ENCODE data around the gene POP4.

POP4 gene

DNA sequence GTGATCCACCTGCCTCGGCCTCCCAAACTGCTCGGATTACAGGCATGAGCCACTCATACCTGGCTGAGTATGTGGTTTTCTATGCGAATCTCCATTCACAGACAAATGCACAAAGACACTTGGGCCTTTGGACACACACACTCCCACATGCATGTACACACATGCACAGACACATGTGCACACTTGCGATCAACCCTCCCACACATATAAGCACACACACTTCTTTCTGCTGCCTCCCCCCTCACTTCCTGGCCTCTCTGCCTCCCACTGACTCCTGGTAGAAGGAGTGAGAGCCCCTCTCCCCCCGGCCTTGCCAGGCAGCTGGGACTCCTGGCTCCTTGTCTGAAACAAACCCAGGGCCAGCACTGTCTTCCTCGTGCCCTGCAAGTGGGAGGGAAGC lies 29.9 kb downstream of the POP4 start:
- DNase-seq, result no peak

DNA sequence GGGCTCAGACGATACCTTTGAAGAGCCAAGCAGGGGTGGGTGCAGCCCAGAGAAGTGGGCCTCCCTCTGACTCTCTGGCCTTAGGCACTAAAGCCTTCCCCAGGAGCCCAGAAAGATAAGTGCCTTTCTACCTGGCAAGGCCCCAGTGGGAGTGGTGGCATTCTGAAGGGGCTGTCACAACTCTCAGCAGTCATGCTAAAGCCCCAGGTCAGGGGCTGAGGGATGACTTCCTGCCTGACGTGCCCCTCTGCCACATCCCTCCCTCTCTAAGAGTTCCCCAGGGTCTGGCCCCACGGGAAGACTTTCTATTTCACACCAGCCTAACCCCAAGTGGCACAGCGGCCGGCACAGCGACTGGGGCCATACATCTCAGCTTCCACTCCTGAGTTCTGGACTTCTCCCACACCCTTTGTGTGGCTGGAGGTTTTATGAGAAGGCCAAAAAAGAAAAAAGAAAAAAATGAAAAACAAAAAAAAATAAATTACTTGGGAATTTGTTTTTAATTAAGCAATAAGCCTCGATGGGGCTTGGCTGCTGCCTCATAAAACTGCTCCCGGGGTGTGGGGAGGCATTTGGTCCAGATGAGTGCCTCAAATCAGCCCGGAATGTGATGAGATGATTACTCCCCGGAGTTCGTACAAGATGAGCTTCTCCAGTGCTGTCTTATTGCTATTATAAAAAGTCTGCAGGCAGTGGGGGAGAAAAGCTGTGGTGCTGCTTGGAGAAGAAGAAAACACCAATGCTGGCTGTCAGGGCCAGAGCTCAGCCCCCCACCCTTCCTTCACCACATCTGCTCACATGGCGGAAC lies 30.7 kb downstream of the POP4 start:
- DNase-seq, result no peak

DNA sequence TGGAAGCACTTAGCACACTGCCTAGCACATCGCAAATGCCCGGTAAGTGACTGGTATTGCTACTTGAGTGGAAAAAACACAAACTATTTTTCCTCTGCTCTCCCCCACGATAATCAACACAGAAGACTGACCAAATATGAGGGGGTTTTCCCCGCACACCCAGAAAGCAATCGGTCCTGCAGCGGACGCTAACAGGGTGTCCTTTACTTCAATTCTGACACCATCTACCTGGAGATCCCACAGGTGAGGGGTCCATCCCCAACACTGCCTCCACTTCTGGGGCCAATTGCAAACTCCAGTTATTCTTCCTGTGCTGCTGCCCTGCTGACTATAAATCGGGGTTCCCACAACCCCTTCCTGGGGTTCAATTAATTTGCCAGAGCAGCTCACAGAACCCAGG lies 33.0 kb downstream of the POP4 start:
- no peak for DNase-seq

DNA sequence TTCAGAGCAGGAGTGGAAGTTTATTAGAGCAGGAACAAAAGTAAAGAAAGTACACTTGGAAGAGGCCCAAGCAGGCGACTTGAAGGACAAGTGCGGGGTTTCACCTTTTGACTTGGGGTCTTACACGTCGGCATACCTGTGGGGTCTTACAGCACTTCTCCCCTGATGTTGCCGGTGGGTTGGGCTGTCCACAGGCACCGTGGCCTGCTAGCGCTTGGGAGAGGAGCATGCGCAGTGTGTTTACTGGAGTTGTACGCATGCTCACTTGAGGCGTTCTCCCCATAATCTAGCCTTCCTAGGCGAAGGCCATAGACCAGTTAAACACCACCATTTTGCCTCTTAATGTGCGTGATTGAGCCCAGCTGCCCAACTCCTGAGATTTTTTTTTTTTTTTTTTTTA lies 34.1 kb downstream of the POP4 start:
- DNase-seq, result no peak

DNA sequence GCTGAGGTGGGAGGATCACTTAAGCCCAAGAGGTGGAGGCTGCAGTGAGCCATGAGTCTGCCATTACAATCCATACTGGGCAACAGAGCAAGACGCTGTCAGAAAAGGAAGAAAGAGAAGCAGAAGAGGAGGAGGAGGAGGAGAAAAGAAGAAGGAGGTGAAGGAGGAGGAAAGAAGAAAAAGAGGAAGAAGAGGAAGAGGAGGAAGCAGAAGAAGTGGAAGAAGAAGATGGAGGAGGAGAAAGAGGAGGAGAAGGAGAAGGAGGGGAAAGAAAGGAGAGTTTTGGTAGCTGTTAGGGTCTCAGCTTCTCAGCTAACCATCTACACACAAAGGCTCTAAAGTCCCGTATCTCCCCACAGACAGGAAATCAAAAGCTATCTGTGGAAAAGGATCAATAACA lies 35.5 kb downstream of the POP4 start:
- DNase-seq, result no peak

DNA sequence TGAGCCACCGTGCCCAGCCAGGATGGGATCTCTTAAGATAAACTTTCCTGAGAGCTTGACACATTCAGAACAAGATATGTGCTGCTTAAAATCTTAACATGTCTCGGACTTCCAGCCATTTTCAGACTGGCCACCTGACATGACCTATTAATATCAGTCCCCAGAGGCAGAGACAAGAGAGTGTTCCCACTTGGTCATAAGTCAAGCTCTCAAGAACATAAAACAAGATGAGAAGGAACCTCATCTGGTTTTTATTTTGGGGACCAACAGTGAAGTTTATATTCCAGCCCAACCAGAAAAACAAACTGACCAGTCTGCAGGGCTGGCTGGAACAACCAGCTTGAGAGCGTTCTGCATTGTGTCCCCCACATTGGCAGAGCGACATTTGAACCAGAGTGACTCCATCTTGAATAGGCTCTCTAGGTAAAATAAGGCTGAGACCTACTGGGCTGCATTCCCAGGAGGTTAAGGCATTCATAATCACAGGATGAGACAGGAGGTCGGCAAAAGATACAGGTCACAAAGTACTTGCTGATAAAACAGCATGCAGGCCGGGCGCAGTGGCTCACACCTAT lies 37.4 kb downstream of the POP4 start:
- DNase-seq, result no peak

DNA sequence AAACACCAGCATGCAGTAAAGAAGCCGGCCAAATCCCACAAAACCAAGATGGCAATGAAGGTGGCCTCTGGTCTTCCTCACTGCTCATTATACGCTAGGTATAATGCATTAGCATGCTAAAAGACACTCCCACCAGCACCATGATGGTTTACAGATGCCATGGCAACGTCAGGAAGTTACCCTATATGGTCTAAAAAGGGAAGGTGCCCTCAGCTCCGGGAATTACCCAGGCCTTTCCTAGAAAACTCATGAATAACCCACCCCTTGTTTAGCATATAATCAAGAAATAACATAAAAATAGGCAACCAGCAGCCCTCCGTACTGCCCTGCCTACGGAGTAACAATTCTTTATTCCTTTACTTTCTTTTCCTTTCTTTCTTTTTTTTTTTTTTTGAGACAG lies 38.1 kb downstream of the POP4 start:
- DNase-seq, result no peak

DNA sequence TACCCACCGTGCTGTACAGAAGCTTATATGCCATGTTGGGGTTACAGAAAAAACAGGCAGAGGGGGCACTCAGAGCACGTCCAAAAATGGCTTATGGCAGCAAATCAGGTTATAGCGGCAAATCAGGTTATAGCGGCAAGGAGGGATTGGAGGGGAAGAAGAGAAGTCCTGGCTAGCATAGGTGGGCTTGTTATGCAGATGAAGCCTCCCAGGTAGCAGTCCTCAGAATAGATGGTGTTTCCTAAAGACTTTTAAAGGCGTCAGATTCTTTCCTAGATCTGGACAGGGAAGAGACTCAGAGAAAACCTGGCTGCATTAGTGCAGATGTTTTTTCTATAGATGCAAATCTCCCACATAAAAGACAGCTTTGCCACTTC lies 39.4 kb downstream of the POP4 start:
- no peak for DNase-seq

DNA sequence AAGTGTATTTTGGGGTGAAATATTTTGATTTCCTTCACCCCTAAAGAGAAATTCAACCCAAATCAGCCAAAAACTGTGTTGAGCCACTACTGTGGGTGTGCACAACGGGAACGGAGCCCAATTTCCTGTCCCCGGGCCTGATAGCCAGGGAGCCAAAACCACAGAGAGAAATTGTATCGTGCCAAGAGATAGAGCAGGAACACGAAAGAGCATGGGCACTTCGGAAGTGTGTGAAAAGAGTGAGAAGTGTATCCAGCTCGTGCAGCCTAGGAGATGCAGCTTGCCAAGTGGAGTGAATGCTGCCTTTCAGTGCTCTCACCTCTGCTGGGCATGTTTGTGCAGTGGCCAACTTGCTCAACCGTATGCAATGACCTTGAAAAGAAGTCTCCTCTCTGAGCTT lies 39.8 kb downstream of the POP4 start:
- DNase-seq, result no peak

DNA sequence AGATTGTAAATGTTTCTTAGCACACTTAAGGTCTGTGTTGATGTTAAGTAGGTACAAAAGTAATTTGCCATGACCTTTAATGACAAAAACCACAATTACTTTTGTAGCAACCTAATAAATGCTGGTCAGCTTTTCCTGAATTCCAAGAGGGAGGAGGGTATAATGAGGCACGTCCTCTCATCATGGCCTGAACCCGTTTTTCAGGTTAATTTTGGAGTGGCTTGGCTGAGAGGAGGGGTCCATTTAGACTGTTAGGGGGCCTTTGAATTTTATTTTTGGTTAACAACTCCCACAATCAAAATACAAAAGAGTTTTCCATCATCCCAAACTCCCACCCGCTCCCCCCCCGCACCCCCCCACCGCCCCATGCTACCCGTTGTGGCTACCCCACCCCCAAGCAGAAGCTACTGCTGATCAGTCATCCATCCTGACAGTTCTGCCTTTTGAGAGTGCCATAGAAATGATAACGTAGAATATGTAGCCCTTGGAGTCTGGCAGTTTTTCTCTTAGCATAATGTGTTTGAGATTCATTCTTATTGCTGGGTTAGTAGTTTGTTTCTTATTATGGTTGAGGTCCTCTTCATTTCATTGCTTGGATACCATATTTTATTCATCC lies 44.8 kb downstream of the POP4 start:
- no peak for DNase-seq

DNA sequence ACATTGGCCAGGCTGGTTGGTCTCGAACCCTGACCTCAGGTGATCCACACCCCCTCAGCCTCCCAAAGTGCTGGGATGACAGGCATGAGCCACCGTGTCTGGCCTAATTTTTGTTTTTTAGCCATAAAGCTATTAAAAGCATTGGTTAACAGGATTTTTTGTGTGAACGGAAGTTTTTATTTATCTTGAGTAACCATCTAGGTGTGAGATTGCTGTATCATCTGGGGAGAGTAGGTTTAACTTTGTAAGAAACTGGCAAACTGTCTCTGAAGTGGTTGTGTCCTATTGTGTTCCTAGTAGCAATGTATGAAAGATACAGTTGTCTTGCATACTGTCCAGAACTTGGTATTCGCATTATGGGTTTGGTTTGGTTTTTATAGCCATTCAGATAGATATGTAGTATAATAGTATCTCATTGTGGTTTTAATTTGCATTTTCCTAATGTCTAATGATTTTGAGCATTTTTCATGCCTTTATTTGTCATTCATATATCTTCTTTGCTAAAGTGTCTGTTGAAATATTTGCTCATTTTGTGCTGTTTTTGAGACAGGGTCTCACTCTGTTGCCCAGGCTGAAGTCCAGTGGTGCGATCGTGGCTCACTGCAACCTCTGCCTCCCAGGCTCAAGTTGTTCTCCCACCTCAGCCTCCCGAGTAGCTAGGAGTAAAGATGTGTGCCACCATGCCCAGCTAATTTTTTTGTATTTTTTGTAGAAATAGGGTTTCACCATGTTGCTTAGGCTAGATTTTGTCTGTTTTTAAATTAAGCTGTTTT lies 45.7 kb downstream of the POP4 start:
- DNase-seq, result no peak

DNA sequence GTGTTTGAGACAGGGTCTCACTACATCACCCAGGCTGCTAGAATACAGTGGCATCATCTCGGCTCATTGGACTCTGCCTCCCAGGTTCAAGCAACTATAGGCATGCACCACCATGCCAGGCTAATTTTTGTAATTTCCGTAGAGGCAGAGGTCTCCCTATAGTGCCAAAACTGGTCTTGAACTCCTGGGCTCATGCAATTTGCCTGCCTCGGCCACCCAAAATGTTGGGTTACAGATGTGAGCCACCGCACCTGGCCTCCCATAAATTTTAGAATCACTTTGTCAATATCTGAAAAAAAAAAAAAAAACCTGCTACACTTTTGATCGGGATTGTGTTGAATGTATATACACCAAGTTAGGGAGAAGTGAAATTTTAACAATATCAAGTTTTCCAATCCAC lies 47.3 kb downstream of the POP4 start:
- DNase-seq, result no peak

DNA sequence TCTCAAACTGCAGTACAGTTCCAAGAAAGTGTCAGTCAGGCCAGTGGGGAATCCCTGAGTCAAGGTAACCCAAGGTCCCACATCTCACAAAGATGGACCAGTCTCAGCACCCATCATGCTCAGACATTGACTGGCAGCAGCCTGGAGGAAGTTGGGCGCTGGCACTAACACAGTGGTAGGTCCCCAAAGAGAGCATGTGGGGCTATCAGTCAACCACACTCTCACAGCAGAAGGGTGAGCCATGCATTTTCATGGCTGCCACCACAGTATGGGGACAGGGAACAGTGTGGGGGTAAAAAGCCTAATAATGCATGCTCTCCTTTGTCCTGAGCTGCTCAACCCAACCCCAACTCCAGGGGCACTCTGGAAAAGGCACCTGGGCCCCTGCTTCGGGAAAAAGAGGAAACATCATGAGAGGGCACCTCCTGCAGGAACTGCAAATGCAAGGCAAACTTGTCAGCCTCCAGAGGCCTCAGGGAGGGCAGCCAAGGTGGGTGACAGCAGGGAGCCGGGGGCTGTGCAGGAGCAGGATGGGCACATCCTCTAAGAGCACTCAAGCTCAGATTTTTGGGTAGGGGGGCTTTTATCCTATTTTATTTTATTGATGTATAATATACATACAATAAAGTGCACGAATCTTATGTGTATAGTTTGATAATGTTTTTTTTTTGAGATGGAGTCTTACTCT lies 49.7 kb downstream of the POP4 start:
- DNase-seq, result no peak

DNA sequence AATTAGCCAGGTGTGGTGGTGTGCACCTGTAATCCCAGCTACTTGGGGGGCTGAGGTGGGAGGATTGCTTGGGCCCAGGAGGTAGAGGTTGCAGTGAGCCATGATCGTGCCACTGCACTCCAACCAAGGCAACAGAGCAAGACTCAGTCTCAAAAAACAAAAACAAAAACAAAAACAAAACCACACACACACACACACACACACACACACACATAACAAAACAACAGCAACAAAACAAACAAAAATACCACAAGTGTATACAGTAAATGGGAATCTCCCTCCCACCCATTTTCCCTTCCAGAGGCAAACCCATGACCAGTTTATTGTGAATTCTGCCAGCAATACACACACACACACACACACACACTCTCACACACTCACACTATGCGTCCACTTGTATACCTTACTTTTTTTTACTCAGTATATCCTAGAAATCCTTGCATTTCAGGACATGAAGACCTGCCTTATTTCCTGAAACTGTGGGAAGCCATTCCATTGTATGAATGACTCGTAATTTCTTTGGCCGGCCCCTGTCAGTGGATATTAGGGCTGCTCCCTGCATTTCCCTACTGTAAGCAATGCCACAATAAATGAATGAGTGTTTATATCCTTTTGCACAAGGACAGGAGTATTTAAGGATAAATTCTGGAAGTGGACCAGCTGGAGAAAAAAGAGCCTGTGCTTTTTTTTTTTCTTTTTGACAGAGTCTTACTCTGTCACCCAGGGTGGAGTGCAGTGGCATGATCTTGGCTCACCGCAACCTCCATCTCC lies 52.3 kb downstream of the POP4 start:
- DNase-seq, result no peak

DNA sequence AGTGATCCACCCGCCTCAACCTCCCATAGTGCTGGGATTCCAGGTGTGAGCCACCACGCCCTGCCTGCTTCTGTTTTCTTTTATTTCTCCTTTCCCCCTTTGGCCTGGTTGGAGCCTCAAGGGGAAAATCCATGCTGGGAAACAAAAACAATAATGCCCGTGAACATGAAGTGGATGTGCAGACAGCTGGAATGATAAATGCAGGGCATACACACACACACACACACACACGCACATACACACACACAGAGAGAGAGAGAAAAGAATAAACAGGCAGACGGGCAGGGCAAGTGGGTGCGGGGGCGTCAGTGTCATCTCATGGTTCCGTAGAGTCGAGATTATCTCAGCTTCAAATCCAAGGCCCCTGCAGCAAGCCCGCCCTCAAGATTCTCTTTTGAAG lies 54.8 kb downstream of the POP4 start:
- DNase-seq, result no peak

DNA sequence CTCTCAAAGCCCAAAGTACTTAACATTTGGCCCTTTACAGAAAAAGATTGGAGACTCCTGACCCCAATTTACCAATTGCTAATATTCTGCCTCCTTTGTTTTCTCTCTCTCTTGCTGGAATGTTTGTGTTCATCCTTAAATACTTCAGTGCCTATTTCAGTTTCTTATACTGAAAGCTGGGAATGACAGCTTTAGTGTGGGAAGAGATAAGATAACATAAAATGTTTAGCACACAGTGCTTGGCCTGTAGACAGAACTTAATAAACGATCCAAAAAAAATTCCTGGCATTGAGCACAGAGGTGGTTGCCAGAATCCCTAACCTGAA lies 56.2 kb downstream of the POP4 start:
- DNase-seq, result no peak

DNA sequence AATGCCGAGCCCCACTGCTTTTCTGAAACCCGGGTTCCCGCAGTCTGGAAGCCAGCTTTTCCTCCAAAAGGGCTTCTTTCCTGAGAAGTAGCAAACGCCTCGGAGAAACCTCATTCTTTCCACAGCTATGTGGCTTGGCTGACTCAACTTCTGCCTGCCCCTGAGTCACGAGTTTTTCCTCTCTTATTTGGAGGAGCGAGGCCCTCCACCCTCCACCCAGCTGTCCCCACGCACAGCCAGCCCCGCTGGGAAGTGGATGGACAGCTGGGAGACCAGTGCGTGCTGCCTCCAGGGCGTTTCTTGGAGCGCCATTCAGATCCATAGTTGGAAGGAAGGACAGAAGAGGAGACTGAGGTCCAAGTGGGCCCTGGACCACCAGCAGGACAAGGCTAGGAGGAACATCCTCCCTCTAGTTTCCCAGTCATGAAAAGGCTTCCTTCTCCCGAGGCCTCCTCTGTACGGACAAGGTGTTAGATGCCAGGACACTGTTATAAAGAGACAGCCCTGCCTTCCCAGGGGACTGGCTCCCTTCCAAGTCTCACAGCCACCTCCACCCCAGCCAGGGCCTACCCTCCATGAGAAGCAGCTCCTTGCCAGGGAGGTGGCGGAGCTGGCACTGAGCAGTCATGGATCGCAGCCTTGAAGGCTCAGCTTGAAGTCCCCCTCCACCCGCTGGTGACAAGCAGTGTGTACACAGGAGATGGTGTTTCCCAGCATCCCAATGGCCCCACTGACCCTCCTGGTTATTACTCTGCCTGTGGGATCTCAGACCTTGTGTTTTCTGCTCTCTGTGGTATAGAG lies 56.7 kb downstream of the POP4 start:
- peak; percentile 9 for DNase-seq

DNA sequence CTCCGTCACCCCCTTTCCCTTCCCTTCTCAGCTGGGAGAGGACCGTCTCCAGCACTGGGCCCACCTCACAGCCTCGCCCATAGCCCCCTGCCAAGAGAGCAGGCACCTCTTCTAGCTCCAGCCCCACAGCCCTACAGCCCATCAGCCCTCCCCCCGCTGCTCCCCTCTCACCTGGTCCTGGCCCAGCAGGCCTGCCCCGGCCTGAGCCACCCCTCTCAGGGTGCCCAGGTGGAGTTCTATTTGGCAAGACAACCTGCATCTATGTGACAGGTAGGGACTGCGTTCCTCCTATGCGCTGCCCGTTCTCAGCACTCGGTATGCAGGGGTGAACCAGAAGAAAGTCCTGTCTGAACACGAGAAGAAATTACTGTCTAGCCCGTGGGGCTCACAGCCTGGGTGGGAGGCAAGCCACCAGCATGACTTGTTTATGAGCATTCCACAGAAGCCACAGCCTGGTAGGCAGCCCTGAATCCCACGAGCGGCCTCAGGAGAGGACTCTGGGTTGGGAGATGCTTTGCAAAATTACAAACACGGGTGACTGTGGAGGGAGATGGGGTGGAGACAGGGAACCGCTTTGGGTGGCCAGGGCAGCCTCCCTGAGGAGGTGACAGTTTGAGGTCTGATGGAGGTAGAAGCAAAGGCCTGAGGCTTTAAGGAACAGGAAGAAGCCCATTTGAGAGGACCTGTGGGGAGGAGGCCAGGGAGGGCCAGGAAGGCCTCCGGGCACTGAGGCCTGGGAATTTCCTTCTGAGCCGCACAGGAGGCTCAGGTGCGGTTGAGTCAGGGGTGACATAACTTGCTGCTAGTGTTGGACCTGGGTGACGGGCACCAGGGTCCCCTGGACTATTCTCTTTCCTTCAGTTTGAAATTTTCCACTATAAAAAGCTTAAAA lies 58.0 kb downstream of the POP4 start:
- no peak for DNase-seq

DNA sequence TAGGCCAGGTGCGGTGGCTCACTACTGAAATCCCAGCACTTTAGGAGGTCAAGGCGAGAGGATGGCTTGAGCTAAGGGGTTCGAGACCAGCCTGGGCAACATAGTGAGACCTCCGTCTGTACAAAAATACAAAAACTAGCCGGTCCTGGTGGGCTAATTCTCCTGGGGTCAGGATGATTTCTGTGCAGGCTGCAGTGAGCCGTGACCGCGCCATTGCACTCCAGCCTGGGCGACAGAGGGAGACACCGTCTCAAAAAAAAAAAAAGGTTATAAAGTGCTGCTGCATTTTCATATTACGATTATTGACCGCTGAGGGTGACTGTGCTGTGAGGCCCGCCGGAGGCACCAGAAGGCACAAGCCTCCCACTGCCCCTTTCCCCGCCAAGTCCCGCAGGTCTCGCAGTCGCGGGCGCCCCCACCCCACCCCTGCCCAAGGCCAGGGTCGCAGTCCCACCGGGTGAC lies 58.7 kb downstream of the POP4 start:
- DNase-seq, result no peak

DNA sequence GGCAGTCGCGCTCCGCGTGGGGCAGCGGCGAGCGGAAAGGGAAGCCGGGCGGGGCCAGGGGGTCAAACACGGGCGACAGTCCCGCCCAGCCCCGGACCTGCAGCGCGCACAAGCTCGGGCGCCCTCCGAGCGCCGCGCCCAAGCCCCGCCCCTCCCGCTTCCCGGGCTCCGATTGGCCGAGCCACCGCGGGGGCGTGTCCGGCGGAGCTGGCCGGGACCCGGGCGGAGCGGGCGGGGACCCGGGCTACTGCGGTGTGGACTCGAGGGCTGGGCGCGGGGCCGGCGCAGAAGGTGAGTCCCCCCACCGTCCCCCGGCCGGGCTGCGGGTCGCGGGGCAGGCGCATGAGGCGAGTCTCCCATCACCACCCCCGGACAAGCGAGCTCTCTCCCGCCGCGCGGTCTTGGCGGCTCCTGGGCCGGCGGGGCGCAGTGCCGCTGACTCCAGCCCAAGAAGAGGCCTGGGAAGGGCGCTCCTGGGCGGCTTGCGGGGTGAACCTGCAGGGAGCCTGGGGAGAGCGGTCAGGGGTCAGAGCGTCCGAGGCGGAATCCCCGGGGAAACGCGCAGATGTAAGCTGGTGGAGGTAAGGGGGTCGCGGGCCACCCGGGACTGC lies 59.2 kb downstream of the POP4 start, which contains the start of gene PLEKHF1:
PLEKHF1 (plus strand) TSS at position 247 of the 611 bp plus-strand sequence. CDS start 8,379 bp downstream, outside the sequence.
- peak; percentile 73 for DNase-seq
